Loucy (cell line): ENCODE data around the gene GNAL.

Experiments
- H2AFZ ChIP-seq: fragments of 200-600 bp; sonication (generic); 2 replicates; pipeline ENCODE4 v1.6.0; 2016; ENCODE audit warnings: antibody characterized with exemption, mild to moderate bottlenecking, low read length, moderate library complexity
- H3F3A ChIP-seq: fragments of 200-600 bp; 2 replicates; pipeline ENCODE4 v1.6.0; 2016; ENCODE audit warnings: antibody characterized with exemption, low read depth, mild to moderate bottlenecking
- H3K27me3 ChIP-seq: fragments of 200-600 bp; sonication (generic); 2 replicates; pipeline ENCODE4 v1.6.1; 2014; ENCODE audit warnings: low read length, mild to moderate bottlenecking; ENCODE audit not compliant: insufficient read depth, poor library complexity, severe bottlenecking
- H3K36me3 ChIP-seq: fragments of 200-600 bp; sonication (generic); 2 replicates; pipeline ENCODE4 v1.6.1; 2016; ENCODE audit warnings: low read length; ENCODE audit not compliant: insufficient read depth
- H3K4me1 ChIP-seq: fragments of 200-600 bp; sonication (generic); 2 replicates; pipeline ENCODE4 v1.5.1; 2014; ENCODE audit warnings: low read length, mild to moderate bottlenecking; ENCODE audit not compliant: insufficient read depth, poor library complexity, severe bottlenecking
- H3K4me2 ChIP-seq: fragments of 200-600 bp; sonication (generic); 2 replicates; pipeline ENCODE4 v1.6.0; 2014; ENCODE audit warnings: antibody characterized with exemption, low read length, low read depth, mild to moderate bottlenecking; ENCODE audit not compliant: poor library complexity, severe bottlenecking
- H3K4me3 ChIP-seq: fragments of 200-600 bp; sonication (generic); 2 replicates; pipeline ENCODE4 v1.5.1; 2014; ENCODE audit warnings: low read length, mild to moderate bottlenecking, mixed read lengths; ENCODE audit not compliant: poor library complexity, severe bottlenecking
- H3K79me2 ChIP-seq: fragments of 200-600 bp; sonication (generic); 2 replicates; pipeline ENCODE4 v1.6.1; 2014; ENCODE audit warnings: low read length; ENCODE audit not compliant: insufficient read depth
- H3K9ac ChIP-seq: fragments of 200-600 bp; sonication (generic); 2 replicates; pipeline ENCODE4 v1.6.0; 2014; ENCODE audit warnings: mild to moderate bottlenecking, low read depth, low read length, moderate library complexity; ENCODE audit not compliant: poor library complexity, severe bottlenecking
- H3K9me2 ChIP-seq: fragments of 200-600 bp; sonication (generic); replicated peaks from 2 replicates; pipeline ENCODE4 v1.6.1; 2016; ENCODE audit warnings: low read depth, low read length, mixed read lengths
- H3K9me3 ChIP-seq: fragments of 200-600 bp; sonication (generic); 2 replicates; pipeline ENCODE4 v1.6.1; 2014; ENCODE audit warnings: mild to moderate bottlenecking, antibody characterized with exemption, low read length, low read depth; ENCODE audit not compliant: insufficient read depth
- H4K20me1 ChIP-seq: fragments of 200-600 bp; sonication (generic); 2 replicates; pipeline ENCODE4 v1.6.0; 2014; ENCODE audit warnings: antibody characterized with exemption, low read length, mild to moderate bottlenecking; ENCODE audit not compliant: insufficient read depth, poor library complexity, severe bottlenecking
- EZH2phosphoT487 ChIP-seq: fragments of 200-600 bp; IDR thresholded peaks from 2 replicates; pipeline ENCODE4 v1.6.1; 2018; ENCODE audit warnings: antibody characterized with exemption, mild to moderate bottlenecking, moderate library complexity, borderline replicate concordance
- TF ChIP-seq, protein P1 (sequence below): fragments of 200-600 bp; sonication (generic); conservative IDR thresholded peaks from 2 replicates; pipeline ENCODE4 v1.5.1; 2014; ENCODE audit warnings: mild to moderate bottlenecking, antibody characterized with exemption, low read length

The GNAL gene

GRCh38 chr18:11666831-11667230 lies 22.2 kb upstream of the GNAL start:
- no peak overlapping the region for H3K4me2 ChIP-seq
- no peaks in the 10 kb centered on the region for H3F3A ChIP-seq
- no peak overlapping the region for H2AFZ ChIP-seq
- no peaks in the 10 kb centered on the region for H4K20me1 ChIP-seq
- H3K9ac ChIP-seq = no peak overlapping the region
- no peaks in the 10 kb centered on the region for H3K9me3 ChIP-seq
- TF ChIP-seq, protein P1, sequence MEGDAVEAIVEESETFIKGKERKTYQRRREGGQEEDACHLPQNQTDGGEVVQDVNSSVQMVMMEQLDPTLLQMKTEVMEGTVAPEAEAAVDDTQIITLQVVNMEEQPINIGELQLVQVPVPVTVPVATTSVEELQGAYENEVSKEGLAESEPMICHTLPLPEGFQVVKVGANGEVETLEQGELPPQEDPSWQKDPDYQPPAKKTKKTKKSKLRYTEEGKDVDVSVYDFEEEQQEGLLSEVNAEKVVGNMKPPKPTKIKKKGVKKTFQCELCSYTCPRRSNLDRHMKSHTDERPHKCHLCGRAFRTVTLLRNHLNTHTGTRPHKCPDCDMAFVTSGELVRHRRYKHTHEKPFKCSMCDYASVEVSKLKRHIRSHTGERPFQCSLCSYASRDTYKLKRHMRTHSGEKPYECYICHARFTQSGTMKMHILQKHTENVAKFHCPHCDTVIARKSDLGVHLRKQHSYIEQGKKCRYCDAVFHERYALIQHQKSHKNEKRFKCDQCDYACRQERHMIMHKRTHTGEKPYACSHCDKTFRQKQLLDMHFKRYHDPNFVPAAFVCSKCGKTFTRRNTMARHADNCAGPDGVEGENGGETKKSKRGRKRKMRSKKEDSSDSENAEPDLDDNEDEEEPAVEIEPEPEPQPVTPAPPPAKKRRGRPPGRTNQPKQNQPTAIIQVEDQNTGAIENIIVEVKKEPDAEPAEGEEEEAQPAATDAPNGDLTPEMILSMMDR = no peak
- H3K27me3 ChIP-seq = no peaks in the 10 kb centered on the region
- H3K4me1 ChIP-seq = no peaks in the 10 kb centered on the region
- H3K36me3 ChIP-seq = no peaks in the 10 kb centered on the region
- no peaks in the 10 kb centered on the region for H3K79me2 ChIP-seq
- H3K4me3 ChIP-seq = no peak overlapping the region
- no peaks in the 10 kb centered on the region for H3K9me2 ChIP-seq

DNA sequence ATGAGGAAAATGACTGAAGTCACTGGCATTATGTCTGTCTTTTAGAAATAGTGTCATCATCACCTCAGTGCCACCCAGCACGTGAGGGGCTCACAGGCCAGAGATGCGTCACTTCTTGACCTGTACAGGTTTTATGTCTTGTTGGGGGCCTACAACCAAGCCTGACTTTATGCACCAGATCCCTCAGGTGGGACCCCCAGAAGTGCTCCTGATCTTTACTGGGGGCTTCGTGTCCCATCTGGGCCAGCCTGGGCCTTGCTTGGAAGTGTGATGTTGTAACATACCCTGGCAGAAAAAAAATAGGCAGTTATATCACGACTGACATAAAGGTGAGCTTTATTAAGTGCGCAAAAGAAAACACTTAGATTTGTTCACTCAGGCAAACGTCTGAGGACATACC lies 21.5 kb upstream of the GNAL start:
- no peak overlapping the region for H3K4me2 ChIP-seq
- TF ChIP-seq EZH2phosphoT487 = no peak
- no peak overlapping the region for H3K9ac ChIP-seq
- H4K20me1 ChIP-seq = no peaks in the 10 kb centered on the region
- H3K4me1 ChIP-seq = no peaks in the 10 kb centered on the region
- H3K27me3 ChIP-seq = no peaks in the 10 kb centered on the region
- H2AFZ ChIP-seq = no peak overlapping the region
- H3K36me3 ChIP-seq = no peaks in the 10 kb centered on the region
- no peaks in the 10 kb centered on the region for H3F3A ChIP-seq
- no peak overlapping the region for H3K4me3 ChIP-seq
- no peaks in the 10 kb centered on the region for H3K79me2 ChIP-seq
- no peaks in the 10 kb centered on the region for H3K9me2 ChIP-seq
- no peaks in the 10 kb centered on the region for H3K9me3 ChIP-seq

GRCh38 chr18:11668441-11669169 lies 20.5 kb upstream of the GNAL start:
- TF ChIP-seq, protein P1 = no peak
- no peak for TF ChIP-seq EZH2phosphoT487
- Histone ChIP-seq H3K9me2 (no peaks in the 10 kb centered on the region), H3K27me3 (no peaks in the 10 kb centered on the region), H3K4me2 (no peak overlapping the region), H3K9ac (no peak overlapping the region), H2AFZ (no peak overlapping the region), H3K4me3 (no peak overlapping the region), H3K9me3 (no peaks in the 10 kb centered on the region), H3K4me1 (no peaks in the 10 kb centered on the region), H3F3A (no peaks in the 10 kb centered on the region), H3K36me3 (no peaks in the 10 kb centered on the region), H4K20me1 (no peaks in the 10 kb centered on the region), H3K79me2 (no peaks in the 10 kb centered on the region)
